CD4-positive, alpha-beta T cell treated with Interleukin-6 at 100 ng/mL for 8 hours (primary cell): ENCODE results near the gene CRK.
"Not testable (repeated sequence)": the region's sequence is repeated elsewhere in the genome, so short reads cannot be mapped to it uniquely, and the experiment has no call there.

Experiments used
- DNase-seq: peaks from one replicate; pipeline ENCODE4 v3.0.0-alpha.2; 2020; ENCODE audit warnings: mixed read lengths, low spot score

CRK gene

GRCh38 chr17:1387490-1388227 is 68.4 kb downstream of the CRK start:
- DNase-seq: not testable (repeated sequence)

- not testable (repeated sequence) for DNase-seq
These were observed 69.3 kb downstream of the CRK start for GRCh38 chr17:1386675-1387190.

GRCh38 chr17:1386265-1386664 is 69.8 kb downstream of the CRK start:
- no peak for DNase-seq

- DNase-seq: no peak
These were observed 70.2 kb downstream of the CRK start for GRCh38 chr17:1385861-1386260.

DNA sequence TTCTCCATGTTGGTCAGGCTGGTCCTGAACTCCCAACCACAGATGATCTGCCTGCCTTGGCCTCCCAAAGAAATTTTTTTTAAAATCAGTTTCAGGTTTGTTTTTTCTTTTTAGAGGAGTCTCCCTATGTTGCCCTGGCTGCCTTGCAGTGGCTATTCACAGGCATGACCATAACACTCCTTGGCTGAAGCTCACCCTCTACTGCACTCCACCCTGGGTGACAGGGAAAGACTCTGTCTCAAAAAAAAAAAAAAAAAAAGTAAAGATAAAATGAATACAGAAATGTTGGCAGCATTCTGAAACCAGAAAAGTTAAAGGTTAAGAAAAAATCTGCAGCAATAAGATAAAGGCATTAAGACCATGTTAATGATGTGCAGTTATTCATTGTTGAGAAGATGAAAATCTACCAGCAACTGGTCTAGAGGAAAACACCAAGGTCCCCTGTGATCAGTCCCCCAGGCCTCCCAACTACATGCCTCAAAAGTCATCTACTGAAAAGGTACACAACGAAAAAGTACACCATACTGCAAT is 71.1 kb downstream of the CRK start:
- DNase-seq: no peak

DNA sequence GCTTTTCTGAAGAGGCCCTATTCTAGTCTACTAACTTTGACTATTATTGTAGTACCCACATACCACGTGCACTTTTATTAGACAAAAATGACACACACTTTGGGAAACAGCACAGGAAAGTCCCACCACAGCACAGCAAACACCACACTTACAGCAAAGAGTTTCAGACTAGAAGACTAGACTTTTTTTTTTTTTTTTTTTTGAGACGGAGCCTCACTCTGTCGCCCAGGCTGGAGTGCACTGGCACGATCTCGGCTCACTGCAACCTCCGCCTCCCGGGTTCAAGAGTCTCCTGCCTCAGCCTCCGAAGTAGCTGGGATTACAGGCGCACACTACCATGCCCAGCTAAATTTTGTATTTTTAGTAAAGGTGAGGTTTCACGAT is 76.1 kb downstream of the CRK start:
- no peak for DNase-seq

DNA sequence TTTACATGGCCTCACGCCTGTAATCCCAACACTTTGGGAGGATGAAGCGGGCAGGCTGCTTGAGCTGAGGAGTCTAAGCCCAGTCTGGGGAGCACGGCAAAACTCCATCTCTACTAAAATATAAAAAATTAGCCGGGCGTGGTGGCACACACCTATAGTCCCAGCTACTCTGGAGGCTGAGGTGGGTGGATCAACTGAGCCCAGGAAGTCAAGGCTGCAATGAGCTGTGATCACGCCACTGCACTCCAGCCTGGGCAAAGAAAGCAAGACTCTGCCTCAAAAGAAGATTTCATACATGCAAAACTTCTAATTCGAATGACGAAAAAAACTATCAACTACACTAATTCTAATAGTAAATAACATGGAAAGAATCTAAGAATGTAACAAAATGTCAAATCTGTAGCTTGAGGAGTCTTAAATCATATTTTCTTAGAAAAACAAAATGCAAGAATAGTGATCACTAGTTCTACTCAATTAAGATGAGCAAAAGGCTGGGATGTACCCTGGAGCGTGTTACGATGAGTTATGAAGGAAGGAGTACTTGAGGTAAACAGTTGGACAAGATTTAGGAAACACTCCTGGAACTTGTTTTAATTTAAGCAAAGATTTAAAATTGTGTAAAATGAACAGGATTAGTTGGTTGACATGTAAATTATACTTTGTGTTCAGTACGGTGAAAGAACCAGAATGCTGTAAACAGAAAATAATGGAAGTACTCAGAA is 76.7 kb downstream of the CRK start:
- DNase-seq: no peak

DNA sequence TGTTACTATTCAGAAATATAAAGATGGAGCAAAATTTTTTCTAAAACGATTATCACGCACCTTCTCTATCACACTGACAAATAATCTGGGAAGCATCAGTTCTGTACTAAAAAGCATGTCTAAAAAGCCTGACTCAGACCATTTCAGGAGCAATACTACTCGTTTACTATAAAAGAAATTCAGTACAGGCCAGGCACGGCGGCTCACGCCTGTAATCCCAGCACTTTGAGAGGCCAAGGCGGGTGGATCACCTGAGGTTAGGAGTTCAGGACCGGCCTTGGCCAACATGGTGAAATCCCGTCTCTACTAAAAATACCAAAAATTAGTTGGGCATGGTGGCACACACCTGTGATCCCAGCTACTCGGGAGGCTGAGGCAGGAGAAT is 77.6 kb downstream of the CRK start:
- not testable (repeated sequence) for DNase-seq

DNA sequence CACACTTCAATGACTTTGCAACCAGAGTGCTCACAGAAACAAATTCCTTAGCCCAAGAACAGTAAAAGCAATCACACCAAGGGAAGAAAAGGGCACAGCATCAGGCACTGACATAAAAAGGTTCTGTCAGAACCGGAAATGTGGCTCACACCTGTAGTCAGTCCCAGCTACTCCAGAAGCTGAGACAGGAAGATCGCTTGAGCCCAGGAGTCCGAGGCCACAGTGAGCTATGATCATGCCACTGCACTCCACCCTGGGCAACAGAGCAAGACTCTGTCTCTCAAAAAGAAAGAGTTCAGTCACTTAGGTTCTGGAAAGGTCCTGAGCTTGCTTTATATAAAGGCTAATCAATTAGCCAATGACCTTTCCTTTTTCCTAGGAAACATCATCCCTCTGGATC is 78.7 kb downstream of the CRK start:
- DNase-seq: no peak

- DNase-seq: no peak
These were observed 80.0 kb downstream of the CRK start for GRCh38 chr17:1376061-1376460.

GRCh38 chr17:1375615-1376014 is 80.4 kb downstream of the CRK start:
- DNase-seq: no peak

GRCh38 chr17:1374431-1375177 is 81.4 kb downstream of the CRK start:
- DNase-seq: peak; percentile 21

DNA sequence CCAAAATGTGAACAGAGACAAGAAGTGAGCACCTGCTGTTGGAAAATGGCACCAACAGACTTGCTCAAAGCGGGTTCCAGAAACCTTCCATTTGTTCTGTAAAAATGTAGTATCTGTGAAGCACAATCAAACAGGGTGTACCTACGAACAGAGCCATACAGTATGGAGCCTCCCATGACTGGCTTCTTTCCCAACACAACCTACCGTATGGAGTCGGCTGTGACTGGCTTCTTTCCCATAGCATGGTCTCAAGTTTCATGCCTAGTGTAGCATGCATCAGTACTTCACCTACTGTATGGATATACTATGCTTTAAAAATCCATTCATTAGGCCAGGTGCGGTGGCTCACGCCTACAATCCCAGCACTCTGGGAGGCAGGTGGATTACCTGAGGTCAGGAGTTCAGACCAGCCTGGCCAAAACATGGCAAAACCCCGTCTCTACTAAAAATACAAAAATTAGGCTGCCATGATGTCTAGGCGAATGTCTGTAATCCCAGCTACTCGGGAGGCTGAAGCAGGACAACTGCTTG is 82.3 kb downstream of the CRK start:
- no peak for DNase-seq

- DNase-seq: no peak
These were observed 83.4 kb downstream of the CRK start for GRCh38 chr17:1372618-1373017.

- no peak for DNase-seq
These were observed 84.0 kb downstream of the CRK start for GRCh38 chr17:1371893-1372590.
